HepG2 (cell line): ENCODE data around the gene NAMPT. TPM values are rescaled to one million over a fixed set of nuclear protein-coding genes. Genes with fewer than 3 reads are reported as not detected.

Experiments
- ATAC-seq: fragments of 200-7000 bp; cut with Tn5 transposase; 3 replicates; pipeline ENCODE4 v1.9.1; 2020; ENCODE audit warnings: mild to moderate bottlenecking, moderate library complexity
- BruUV-seq: library from RNA; stranded (reverse); fragments of 400-500 nt; replicated peaks from 2 replicates; lab custom pipeline; 2021; lab: Mats Ljungman, UMichigan
- CTCF ChIA-PET: fragments of 300-600 bp; formaldehyde crosslinking; extraction: SDS; loops from one replicate; lab custom pipeline; 2021; ENCODE audit warnings: low total read pairs, inconsistent platforms, low intra/inter-chr PET ratio; lab: Yijun Ruan, JAX
- POLR2A ChIA-PET: fragments of 350-600 bp; sonication (Branson Sonifier 250); formaldehyde crosslinking; loops from one replicate; lab custom pipeline; 2020; ENCODE audit warnings: antibody characterized with exemption, inconsistent platforms; lab: Yijun Ruan, JAX
- DNase-seq: peaks from one replicate; pipeline ENCODE4 v3.0.0-alpha.2; 2015; ENCODE audit warnings: low spot score
- FAIRE-seq: peaks from 3 replicates; lab custom pipeline; 2011; peaks lifted over from hg19 to GRCh38; lab: Jason Lieb, UNC
- H2AFZ ChIP-seq: one replicate; pipeline ENCODE4 v1.6.1; 2011; ENCODE audit warnings: low read length, inconsistent platforms
- H3K27ac ChIP-seq: fragments of 300-600 bp; 3 replicates; pipeline ENCODE4 v1.8.0; 2011; ENCODE audit warnings: mixed run types, mild to moderate bottlenecking, mixed read lengths, low read length, inconsistent platforms; ENCODE audit not compliant: insufficient read depth; ENCODE audit errors: extremely low read length
- H3K27me3 ChIP-seq, 2 experiments: fragments of 200-600 bp in 1 of 2; 2 replicates in 1 of 2; 3 replicates in 1 of 2; pipeline versions ENCODE4 v1.6.0 to v1.8.0; 2011; ENCODE audit warnings: low read length in 2 of 2, mild to moderate bottlenecking in 2 of 2, moderate library complexity in 2 of 2, inconsistent platforms in 1 of 2; ENCODE audit not compliant: insufficient read depth in 2 of 2, control insufficient read depth in 1 of 2
- H3K36me3 ChIP-seq, 2 experiments: fragments of 200-600 bp in 1 of 2; replicated peaks in 1 of 2; 2 replicates in 1 of 2; 3 replicates in 1 of 2; pipeline versions ENCODE4 v1.5.1 to v1.8.0; 2011; ENCODE audit warnings: low read length in 2 of 2, inconsistent platforms in 1 of 2; ENCODE audit not compliant: insufficient read depth in 2 of 2, control insufficient read depth in 1 of 2
- H3K4me1 ChIP-seq: 2 replicates; pipeline ENCODE4 v1.5.1; 2012; ENCODE audit warnings: low read length, inconsistent platforms; ENCODE audit not compliant: insufficient read depth
- H3K4me2 ChIP-seq: 2 replicates; pipeline ENCODE4 v1.6.0; 2011; ENCODE audit warnings: low read depth, low read length, inconsistent platforms
- H3K4me3 ChIP-seq, 3 experiments: fragments of 200-600 bp in 1 of 3; sonication (generic), shearing (Covaris generic) in 1 of 3; replicated peaks in 1 of 3; 2 replicates each; pipeline ENCODE4 v1.5.1; 2011 to 2016; ENCODE audit warnings: low read length in 3 of 3, inconsistent platforms in 2 of 3, low read depth in 2 of 3, mild to moderate bottlenecking in 2 of 3, control low read depth in 1 of 3, mixed read lengths in 1 of 3; ENCODE audit not compliant: insufficient read depth in 1 of 3
- H3K79me2 ChIP-seq: one replicate; pipeline ENCODE4 v1.6.1; 2011; ENCODE audit warnings: low read length, inconsistent platforms; ENCODE audit not compliant: insufficient read depth
- H3K9ac ChIP-seq: 2 replicates; pipeline ENCODE4 v1.6.0; 2011; ENCODE audit warnings: mild to moderate bottlenecking, low read depth, low read length, inconsistent platforms; ENCODE audit not compliant: insufficient read depth
- H3K9me3 ChIP-seq: 2 replicates; pipeline ENCODE4 v1.5.1; 2012; ENCODE audit warnings: mild to moderate bottlenecking, low read length
- H4K20me1 ChIP-seq: 2 replicates; pipeline ENCODE4 v1.6.0; 2011; ENCODE audit warnings: inconsistent platforms, mild to moderate bottlenecking, low read length, moderate library complexity; ENCODE audit not compliant: insufficient read depth
- CEBPB ChIP-seq: IDR thresholded peaks from 2 replicates; pipeline ENCODE4 v1.6.1; 2011; ENCODE audit warnings: low read depth, low read length, improper control_type of control experiment, borderline replicate concordance
- CEBPG ChIP-seq: IDR thresholded peaks from 2 replicates; pipeline ENCODE4 v1.6.1; 2016
- ELK4 ChIP-seq: sonication (generic); formaldehyde crosslinking; IDR thresholded peaks from 2 replicates; pipeline ENCODE4 v1.9.0; 2021; ENCODE audit warnings: missing genetic modification reagents, borderline replicate concordance
- GATA4 ChIP-seq: sonication (generic); IDR thresholded peaks from 2 replicates; pipeline ENCODE4 v1.6.1; 2016; ENCODE audit warnings: antibody characterized with exemption, low read depth, borderline replicate concordance
- MED13 ChIP-seq: sonication (generic); formaldehyde crosslinking; IDR thresholded peaks from 2 replicates; pipeline ENCODE4 v1.5.0; 2020; ENCODE audit warnings: missing genetic modification reagents
- NR2F2 ChIP-seq: IDR thresholded peaks from 2 replicates; pipeline ENCODE4 v1.6.1; 2012; ENCODE audit warnings: low read depth, inconsistent platforms, borderline replicate concordance
- TFDP1 ChIP-seq: IDR thresholded peaks from 2 replicates; pipeline ENCODE4 v1.6.1; 2016; ENCODE audit warnings: missing compliant biosample characterization, missing genetic modification reagents, borderline replicate concordance
- ZNF282 ChIP-seq: fragments of 450-650 bp; IDR thresholded peaks from 2 replicates; pipeline ENCODE4 v1.6.1; 2018; ENCODE audit not compliant: partially characterized antibody
- ZNF569 ChIP-seq: sonication (generic); formaldehyde crosslinking; IDR thresholded peaks from 2 replicates; pipeline ENCODE4 v1.5.0; 2020; ENCODE audit warnings: mild to moderate bottlenecking, missing genetic modification reagents, moderate library complexity, borderline replicate concordance
- ZNF619 ChIP-seq: sonication (generic); formaldehyde crosslinking; IDR thresholded peaks from 2 replicates; pipeline ENCODE4 v1.4.0; 2020; ENCODE audit warnings: mild to moderate bottlenecking, missing genetic modification reagents
- WGBS: methylation state at CpG from one replicate; pipeline ENCODE4 v1.1.6; 2017; ENCODE audit warnings: low lambda C conversion rate; 5-methylcytosine and 5-hydroxymethylcytosine counted together
- in situ Hi-C: cut with HindIII; loops from 2 replicates; pipeline ENCODE4 v1.10.0; 2017; ENCODE audit warnings: low pct_unique_long_range_greater_than_20kb; ENCODE audit not compliant: extremely low pct_ligation_motif_present
- intact Hi-C: fragments of 100-400 bp; cut with micrococcal nuclease; formaldehyde crosslinking; loops from one replicate; pipeline ENCODE4 v1.10.0; 2022; ENCODE audit not compliant: unreplicated experiment
- polyA plus RNA-seq, 8 experiments: library from polyadenylated mRNA; depleted of rRNA in 3 of 8; stranded (reverse) in 7 of 8; unstranded in 1 of 8; fragments of >200 nt; fragmentation: Illumina TruSeq in 4 of 8; extraction: Trizol in 4 of 8; gene quantifications; 2 replicates each; pipeline versions ENCODE4 v1.2.1 to v1.2.3, GENCODE V29; 2011 to 2016; ENCODE audit warnings: low read depth in 4 of 8, missing spikeins in 1 of 8, mixed read lengths in 1 of 8; ENCODE audit not compliant: insufficient read depth in 1 of 8
- total RNA-seq, 5 experiments: library from RNA; depleted of rRNA; stranded (reverse); fragments of >200 nt; fragmentation: Illumina TruSeq; extraction: Trizol; gene quantifications; 2 replicates each; pipeline ENCODE4 v1.2.3, GENCODE V29; 2016; ENCODE audit warnings: low read depth in 1 of 5

NAMPT gene
- total and polyA plus RNA-seq, 2 of the 13 experiments (the other 11 are each of a cell fraction or from before 2014, with no cell fraction given) = 15.8 to 67.7 TPM

DNA sequence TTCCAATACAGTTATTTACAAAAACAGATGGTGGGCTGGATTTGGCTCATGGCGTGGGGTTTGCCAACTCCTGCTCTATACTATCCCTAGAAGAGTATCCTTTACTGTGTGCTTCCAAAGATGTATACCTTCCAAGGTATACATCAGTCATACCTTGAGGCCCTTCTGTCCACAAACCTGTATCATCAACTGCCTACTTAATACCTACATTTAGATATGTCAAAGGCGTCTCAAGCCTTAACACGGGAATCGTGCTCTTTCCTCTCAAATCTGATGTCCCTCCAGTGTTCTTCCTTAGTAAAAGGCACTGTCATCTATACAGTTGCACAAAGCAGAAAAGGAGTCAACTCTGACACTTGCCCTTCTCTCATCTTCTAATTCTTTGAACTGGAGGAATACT, 36.9 kb downstream of the NAMPT start:
- POLR2A ChIA-PET = no interaction called here
- WGBS = 98% methylated on average over 4 of the region's 4 CpGs
- H4K20me1 ChIP-seq = no peaks in the 10 kb centered on the region
- no peak overlapping the region for H3K4me3 ChIP-seq
- H3K9ac ChIP-seq = no peak overlapping the region
- intact Hi-C loops (no loop called here), in situ Hi-C loops (no loop called here)
- CTCF ChIA-PET = no interaction called here
- H2AFZ ChIP-seq = no peak overlapping the region
- TF ChIP-seq NR2F2 = no peak
- no peak for TF ChIP-seq GATA4
- TF ChIP-seq MED13 (CRISPR knock-in tag) = no peak
- H3K4me1 ChIP-seq = no peaks in the 10 kb centered on the region
- no peaks in the 10 kb centered on the region for H3K79me2 ChIP-seq
- no peak for DNase-seq
- no peaks in the 10 kb centered on the region for H3K27me3 ChIP-seq
- no peak for ATAC-seq
- no peak overlapping the region for H3K27ac ChIP-seq
- BruUV-seq = no TSS peak
- no peak overlapping the region for H3K4me2 ChIP-seq
- no peak for FAIRE-seq
- no peaks in the 10 kb centered on the region for H3K9me3 ChIP-seq
- peaks cover 3 to 19% of the 10 kb centered on the region in 2 experiments; a peak in 2 of 5 replicates for H3K36me3 ChIP-seq

DNA sequence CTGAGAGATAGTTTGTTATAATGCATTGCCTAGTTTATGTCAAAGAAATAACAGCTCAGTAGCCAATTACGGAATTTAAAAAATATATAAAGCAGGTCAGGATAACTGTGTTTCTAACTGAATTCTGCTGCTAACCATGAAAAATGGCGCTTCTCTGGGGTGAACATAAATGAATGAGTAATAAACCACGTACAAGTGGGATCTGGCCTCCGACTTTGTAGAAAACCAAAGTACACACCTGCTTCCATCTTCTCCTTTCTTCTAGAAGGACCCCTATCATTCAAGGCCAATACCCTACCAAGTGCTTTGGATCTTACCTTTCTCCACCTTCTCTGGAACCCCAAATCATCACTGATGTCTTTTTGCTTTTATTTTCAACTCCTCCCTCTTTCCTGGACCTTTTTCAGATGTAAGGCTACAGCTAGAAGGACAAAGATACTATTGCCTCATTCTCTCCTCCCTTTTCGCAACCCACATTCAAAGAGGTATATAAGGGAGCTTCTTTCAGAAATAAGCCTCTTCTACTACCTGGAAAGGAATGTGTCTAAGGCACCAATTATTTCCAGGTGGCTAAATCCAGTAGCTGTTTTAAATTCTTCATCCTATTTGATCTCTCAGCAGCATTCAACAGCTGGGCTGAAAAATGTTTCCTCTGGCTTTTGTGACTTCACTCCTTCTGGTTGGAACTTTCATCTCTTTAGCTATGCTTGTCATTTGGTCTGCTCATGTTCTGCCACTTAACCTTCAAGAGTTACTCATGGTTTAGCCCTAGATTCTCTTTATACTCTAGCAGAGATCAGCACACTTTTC, 37.7 kb downstream of the NAMPT start:
- ChIA-PET CTCF (no interaction called here), POLR2A (no interaction called here)
- H3K4me1 ChIP-seq = no peaks in the 10 kb centered on the region
- H3K27me3 ChIP-seq = no peaks in the 10 kb centered on the region
- in situ Hi-C loops (no loop called here), intact Hi-C loops (no loop called here)
- H3K4me3 ChIP-seq = no peak overlapping the region
- no peaks in the 10 kb centered on the region for H3K9me3 ChIP-seq
- no peaks in the 10 kb centered on the region for H4K20me1 ChIP-seq
- ATAC-seq (no peak), FAIRE-seq (no peak), DNase-seq (no peak)
- no peak overlapping the region for H2AFZ ChIP-seq
- WGBS = 88% methylated on average over 5 of the region's 5 CpGs
- no peak overlapping the region for H3K9ac ChIP-seq
- H3K36me3 ChIP-seq = peaks cover 3 to 17% of the 10 kb centered on the region in 2 experiments; a peak in 2 of 5 replicates
- no peak overlapping the region for H3K27ac ChIP-seq
- no TSS peak for BruUV-seq
- no peak for TF ChIP-seq ELK4 (CRISPR knock-in tag)
- no peak for TF ChIP-seq ZNF569 (CRISPR knock-in tag)
- TF ChIP-seq CEBPB = peak; percentile 75
- TF ChIP-seq ZNF282 = no peak
- peak; percentile 36; the same call in 1 of the 2 replicates for TF ChIP-seq CEBPG
- TF ChIP-seq ZNF619 (CRISPR knock-in tag) = no peak
- no peak for TF ChIP-seq TFDP1 (CRISPR knock-in tag)
- H3K79me2 ChIP-seq = no peaks in the 10 kb centered on the region
- H3K4me2 ChIP-seq = no peak overlapping the region
